CD4-positive, alpha-beta T cell treated with Interleukin-12 subunit alpha and Interleukin-12 subunit beta, for 1 hour (primary cell): ENCODE data around the gene FANCC.

ENCODE experiments used
- DNase-seq: peaks from one replicate; pipeline ENCODE4 v3.0.0-alpha.2; 2020

FANCC gene

GRCh38 chr9:95080961-95081647, 236.4 kb downstream of the FANCC start:
- no peak for DNase-seq

GRCh38 chr9:95079461-95079860, 238.0 kb downstream of the FANCC start:
- no peak for DNase-seq

- no peak for DNase-seq
Observed at GRCh38 chr9:95078939-95079338, 238.6 kb downstream of the FANCC start.

GRCh38 chr9:95078511-95078910, 239.0 kb downstream of the FANCC start:
- DNase-seq: no peak

DNA sequence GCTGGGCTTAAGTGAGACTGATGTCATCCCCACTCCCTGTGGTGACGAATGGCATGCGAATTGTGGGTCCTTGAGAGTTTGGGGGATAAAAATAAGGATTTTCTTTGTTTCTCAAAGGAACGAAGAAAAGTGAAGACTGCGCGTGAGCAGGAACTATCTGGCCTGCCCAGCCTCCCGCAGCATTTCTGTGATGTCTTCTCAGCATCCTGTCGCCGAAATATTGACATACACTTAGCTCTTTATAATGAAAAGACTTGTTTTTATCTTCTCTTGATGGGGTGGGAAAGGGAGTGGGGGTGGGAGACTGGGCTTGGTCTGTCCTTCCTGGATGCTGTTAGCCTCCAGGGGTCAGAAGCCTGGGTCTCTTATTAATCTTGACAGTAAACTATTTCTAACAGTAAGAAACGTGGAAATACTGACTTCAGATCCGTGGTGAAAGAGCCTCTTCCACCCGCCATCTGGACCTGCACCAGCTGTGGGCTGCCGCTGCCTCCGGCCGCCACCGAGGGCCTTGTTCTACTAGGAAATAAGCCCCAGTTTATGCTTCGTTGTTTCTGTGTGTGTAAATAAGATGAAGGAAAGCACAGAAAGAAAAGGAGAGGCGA, 239.6 kb downstream of the FANCC start:
- DNase-seq: no peak

DNA sequence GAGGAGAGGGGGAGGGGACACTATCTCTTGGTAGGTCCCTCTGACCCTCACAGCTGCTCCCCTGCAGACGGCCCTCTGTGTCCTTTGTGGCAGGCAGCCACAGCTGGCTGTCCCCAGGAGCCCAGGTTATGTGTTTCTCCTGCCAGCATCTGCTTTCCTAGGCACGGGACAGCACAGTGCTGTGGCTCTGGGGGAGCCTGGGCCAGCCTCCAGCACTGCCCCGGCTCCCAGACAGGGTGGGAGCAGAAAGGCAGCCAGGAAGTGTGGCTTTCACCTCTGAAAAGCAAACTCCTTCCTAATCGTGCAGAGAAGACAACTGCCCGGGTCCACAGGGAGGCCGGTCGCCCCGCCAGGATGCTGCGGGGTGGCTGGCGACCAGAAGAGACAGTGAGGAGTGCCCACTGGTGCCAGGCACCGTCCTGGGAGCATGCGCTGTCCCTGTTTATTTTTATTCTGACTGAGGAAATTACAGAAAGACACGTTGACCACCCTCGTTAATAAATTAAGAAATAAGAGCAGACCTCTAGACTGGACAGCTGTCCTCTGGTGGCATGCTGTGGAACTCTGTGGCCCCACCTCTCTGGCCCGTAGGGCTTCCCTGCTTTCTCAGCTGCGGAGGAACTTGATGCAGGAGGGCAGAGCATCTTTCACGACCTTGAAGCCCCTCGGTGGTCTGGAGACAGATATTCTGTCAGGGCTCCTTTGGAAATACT, 240.3 kb downstream of the FANCC start:
- DNase-seq: no peak

GRCh38 chr9:95076696-95077052, 240.8 kb downstream of the FANCC start:
- no peak for DNase-seq

GRCh38 chr9:95075700-95076099, 241.8 kb downstream of the FANCC start:
- no peak for DNase-seq

DNA sequence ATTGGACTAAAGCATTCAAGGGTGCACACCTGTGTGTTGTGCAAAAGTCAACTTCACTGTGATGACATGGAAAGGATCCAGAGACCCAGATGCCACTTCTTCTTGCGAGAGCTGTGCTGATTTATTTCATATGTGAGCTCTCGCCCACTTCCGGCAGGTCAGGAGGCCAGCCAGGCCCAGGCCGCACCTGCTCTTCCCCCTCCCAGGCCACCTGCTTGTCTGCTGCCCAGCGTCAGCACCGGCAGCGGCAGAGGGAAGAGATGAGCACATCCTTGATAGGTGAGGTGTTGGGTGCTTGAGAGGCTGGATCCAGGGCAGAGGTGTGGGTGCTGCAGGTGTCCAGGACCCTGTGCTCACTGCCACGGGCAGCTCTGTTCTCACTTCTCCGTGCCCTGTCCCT, 242.9 kb downstream of the FANCC start:
- DNase-seq: no peak

DNA sequence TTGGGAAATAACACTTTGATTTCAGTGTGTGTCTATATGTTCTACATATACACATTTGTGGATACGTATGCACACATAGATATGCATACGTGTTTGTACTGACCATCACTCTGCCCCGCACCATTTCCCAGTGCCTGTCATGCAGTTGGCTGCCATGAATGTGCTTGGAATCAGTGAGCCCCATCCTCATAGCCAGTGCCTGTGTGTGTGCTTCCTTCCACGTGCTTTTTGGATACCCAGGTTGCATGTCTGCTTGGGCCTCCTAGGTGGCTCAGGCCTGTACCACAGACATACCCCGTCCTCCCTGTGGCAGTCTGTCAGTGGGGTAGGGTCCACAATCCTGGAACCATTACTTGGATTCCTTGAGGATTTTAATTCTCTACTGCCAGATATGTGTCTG, 243.6 kb downstream of the FANCC start:
- no peak for DNase-seq

DNA sequence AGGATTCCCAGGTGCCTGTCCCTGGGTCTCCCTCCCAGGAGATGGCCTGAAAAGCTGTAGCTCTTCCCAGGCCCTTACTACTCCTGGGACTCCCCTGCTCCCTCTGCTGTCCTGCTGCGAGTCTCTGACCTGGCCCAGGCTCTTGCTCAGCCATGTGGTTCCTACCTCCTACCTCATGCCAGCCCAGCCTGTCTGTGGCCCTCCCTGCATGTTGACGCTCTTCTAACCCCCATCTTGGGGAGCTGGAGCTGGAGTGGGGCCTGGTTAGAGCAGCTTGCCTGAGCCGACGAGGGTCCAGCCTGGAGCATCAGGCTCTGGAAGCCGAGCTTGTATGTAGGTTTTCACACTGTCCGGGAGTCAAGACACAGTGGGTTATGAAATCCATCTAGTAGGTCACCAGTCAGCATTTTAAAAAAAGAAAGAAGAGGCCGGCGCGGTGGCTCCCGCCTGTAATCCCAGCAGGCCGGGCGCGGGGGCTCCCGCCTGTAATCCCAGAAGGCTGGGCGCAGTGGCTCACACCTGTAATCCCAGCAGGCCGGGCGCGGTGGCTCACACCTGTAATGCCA, 244.4 kb downstream of the FANCC start:
- no peak for DNase-seq

DNA sequence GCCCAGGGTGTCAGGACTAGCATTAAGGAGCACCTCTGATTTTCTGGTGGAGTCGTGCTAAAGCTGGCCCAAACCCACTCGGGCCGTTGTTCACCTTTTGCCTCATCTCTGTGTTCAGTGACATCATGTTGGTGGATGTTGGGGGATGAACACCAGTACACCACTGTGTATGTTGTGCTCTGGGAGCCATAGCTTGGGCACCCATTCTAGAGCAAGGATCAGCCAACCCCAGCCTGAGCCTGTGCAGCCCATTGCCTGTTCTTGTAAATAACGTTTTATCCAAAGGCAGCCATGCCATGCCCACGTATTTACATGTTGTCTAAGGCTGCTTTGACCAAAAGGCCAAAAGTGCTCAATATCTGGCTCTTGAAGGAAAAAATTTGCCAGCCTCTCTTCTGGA, 245.6 kb downstream of the FANCC start:
- no peak for DNase-seq

GRCh38 chr9:95071450-95071849, 246.1 kb downstream of the FANCC start:
- DNase-seq: no peak

GRCh38 chr9:95070549-95071021, 246.9 kb downstream of the FANCC start:
- DNase-seq: no peak

DNA sequence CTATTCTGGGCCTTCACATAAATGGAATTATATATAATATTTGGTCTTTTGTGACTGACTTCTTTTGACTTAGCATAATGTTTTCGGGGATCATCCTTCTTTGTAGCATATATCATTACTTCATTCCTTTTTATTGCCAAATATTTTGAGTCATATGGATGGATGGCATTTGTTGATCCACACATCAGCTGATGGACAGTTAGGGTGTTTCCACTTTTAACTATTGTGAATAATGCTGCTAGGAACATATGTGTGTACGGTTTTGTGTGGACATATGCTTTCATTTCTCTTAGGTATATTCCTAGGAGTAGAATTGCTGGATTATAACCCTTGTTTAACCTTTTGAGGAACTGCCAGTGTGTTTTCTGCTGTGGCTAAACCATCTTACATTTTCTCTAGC, 249.6 kb downstream of the FANCC start:
- DNase-seq: no peak

DNA sequence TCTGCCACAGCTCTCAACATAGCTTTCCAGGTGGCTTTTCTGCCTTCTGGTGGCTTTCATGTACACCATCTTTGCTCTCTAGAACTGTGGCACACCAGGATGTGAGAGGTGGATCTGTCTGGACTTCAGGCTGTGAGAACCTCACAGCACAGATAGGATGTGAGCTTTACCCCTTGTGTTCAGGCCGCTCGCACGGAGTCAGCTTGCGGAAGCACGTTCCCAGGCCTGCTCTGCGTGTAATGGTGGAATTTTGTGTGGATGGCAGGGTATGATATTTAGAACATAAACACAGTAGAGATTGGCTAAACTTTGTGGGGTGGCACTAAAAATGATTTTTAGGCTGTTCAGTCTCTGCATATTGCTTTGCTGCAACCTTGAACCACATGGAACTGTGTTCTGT, 250.5 kb downstream of the FANCC start:
- no peak for DNase-seq

DNA sequence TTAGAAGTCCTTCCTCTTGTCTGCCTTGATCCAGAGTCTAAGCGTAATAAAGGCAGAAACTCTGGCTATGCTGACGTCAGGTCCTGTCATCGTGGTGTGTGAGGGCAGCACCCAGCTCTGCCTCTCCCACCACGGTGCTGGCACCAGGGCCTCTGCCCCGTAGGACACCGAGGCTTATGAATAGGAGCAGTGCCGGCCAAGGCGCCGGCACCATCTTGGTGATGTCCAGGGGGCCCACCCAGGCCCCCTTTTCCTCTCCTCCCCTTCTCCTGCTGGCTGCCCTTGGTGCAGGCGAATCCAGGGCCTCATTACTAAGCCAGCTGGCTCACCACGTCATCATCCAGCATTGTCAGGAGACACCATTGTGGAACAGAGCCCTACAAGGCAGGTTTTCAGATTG, 252.3 kb downstream of the FANCC start:
- DNase-seq: no peak

DNA sequence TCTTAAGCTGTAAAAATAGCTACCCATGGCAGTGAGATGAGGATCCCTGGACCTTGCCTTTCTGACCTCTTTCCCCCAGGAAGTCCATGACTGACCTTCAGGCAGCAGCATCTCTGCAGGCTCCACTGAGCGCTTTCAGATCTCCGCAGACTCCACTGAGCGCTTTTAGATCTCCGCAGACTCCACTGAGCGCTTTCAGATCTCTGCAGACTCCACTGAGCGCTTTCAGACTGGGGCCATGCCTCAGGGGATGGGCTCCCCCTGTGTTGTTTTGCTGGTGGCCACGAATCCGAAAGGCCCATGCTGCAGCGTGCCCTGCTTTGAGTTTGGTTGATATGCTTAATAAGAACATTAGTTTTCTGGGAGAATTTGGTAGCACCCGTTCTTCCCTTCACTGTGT, 254.2 kb downstream of the FANCC start:
- DNase-seq: no peak

- no peak for DNase-seq
Observed at GRCh38 chr9:95062596-95063065, 254.9 kb downstream of the FANCC start.

GRCh38 chr9:95061916-95062595, 255.5 kb downstream of the FANCC start:
- DNase-seq: no peak

DNA sequence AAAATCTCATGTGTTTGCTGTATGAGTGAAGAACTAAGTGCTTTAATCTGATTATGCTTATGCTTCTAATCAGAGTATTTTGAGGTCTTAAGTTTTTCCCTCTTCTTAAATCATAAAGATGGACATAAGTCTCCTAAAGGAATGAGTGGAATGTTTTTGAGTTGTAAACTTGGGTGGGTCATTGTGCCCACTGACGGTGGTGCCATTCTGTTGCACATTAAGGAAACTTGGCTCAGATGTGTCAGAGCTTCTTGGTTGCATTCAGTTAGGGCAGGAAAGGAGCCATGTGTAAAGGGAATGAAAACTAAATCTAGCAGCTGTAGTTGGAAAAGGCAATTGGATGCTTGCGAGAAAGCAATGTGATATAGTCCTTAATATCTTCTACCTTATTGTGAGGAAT, 256.6 kb downstream of the FANCC start:
- DNase-seq: no peak

GRCh38 chr9:95060234-95060633, 257.3 kb downstream of the FANCC start:
- no peak for DNase-seq

DNA sequence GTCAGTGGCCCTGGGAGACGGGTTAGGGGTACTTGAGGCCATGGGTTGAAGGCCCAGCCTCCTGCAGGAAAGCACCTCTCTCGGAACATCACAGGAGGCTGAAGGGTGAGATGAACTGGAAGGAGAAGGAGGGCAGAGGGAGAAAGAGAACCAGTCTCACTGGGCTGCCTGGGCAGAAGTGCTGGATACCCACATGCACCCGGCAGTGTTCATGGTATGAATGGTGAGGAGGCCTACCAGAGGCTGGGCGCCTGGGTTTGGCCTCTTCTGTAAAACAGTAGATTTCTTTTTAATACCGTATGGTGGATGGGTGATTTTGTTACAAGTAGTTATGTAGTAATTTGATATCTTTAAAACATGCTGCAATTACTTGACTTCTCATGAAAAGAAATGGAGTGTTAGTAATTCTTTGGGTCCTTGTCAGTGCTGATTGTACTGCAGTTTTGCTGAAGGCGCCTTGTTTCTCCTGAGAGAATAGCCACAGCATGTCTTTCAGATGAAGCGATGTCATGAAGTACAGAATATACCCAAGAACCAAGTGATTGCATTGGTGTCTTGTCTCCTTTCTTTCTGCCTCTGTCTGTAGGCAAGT, 258.6 kb downstream of the FANCC start:
- no peak for DNase-seq
